ENCODE measurements around the gene SLC30A3. TPM values are rescaled to one million over a fixed set of nuclear protein-coding genes. Genes with fewer than 3 reads are reported as not detected.
A peak's percentile ranks its signal among the peaks of the same experiment; 100 is the strongest.

Gene SLC30A3
- total RNA-seq, 6 experiments from 2014 or later: not detected

DNA sequence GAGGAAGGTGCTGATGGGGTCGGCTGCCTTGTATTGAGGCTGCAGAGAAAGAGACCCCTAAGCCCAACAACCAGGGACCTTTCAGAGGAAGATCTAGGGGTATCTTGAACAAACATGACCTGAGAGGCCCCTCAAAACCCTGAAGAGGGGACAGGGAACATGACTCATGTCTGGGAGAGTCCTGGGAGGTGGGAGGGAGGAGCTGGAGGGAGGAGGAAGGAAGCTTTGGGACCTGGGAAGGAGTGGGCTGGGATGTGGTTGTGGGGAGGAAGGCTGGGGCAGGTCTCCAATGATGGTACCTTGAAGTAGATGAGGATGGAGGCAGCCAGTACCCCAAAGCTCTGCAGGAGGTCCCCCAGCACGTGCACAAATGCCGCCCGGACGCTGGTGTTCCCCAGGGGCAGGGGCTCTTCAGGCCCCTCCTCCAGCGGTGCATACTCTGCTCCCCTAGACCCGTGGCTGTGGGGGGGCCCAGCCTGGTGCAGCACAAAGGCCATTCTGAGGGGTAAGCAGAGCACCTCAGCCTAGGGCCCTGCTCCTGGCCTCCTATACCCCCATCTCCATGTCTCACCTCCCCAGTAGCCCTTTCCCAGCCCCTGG is 5.9 kb downstream of the SLC30A3 start:
- H3K27me3 Mint-ChIP-seq (ENCODE audit: insufficient read depth): peaks cover 51% of the 10 kb centered on the region
- no peak overlapping the region for H3K27ac Mint-ChIP-seq
- peaks cover 20% of the 10 kb centered on the region for H3K4me1 Mint-ChIP-seq (ENCODE audit: low read depth)
- no peaks in the 10 kb centered on the region for H3K9me3 Mint-ChIP-seq
- DNase-seq: no peak
- H3K36me3 Mint-ChIP-seq (ENCODE audit: low read depth): no peaks in the 10 kb centered on the region
- TF ChIP-seq, protein P1, sequence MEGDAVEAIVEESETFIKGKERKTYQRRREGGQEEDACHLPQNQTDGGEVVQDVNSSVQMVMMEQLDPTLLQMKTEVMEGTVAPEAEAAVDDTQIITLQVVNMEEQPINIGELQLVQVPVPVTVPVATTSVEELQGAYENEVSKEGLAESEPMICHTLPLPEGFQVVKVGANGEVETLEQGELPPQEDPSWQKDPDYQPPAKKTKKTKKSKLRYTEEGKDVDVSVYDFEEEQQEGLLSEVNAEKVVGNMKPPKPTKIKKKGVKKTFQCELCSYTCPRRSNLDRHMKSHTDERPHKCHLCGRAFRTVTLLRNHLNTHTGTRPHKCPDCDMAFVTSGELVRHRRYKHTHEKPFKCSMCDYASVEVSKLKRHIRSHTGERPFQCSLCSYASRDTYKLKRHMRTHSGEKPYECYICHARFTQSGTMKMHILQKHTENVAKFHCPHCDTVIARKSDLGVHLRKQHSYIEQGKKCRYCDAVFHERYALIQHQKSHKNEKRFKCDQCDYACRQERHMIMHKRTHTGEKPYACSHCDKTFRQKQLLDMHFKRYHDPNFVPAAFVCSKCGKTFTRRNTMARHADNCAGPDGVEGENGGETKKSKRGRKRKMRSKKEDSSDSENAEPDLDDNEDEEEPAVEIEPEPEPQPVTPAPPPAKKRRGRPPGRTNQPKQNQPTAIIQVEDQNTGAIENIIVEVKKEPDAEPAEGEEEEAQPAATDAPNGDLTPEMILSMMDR (IDR thresholded peaks at IDR 0.05): no peak
- no peak overlapping the region for H3K4me3 Mint-ChIP-seq

DNA sequence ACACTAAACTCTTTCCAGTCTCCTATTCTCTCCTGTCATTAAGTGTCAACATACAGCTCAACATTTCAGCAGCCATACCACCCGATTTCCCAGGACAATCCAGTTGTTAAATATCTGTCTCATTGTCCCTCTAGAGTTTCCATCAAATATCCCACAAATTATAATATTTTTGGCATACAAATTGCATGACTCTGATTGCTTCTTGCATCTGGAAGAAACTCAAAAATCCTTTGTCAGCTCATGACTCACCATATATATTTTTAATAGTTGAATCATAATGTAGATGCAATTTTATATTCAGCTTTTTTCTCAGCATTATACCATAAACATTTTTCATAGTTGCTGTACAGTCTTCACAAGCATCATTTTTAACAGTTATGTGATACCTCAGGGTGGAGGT is 7.2 kb downstream of the SLC30A3 start:
- DNase-seq: peak; percentile 44
- Mint-ChIP-seq H3K9me3 (no peaks in the 10 kb centered on the region), H3K36me3 (ENCODE audit: low read depth) (no peaks in the 10 kb centered on the region), H3K27me3 (ENCODE audit: insufficient read depth) (peaks cover 39% of the 10 kb centered on the region), H3K4me1 (ENCODE audit: low read depth) (peaks cover 20% of the 10 kb centered on the region), H3K27ac (no peak overlapping the region), H3K4me3 (no peak overlapping the region)
- TF ChIP-seq, protein P1 (IDR thresholded peaks at IDR 0.05): no peak

DNA sequence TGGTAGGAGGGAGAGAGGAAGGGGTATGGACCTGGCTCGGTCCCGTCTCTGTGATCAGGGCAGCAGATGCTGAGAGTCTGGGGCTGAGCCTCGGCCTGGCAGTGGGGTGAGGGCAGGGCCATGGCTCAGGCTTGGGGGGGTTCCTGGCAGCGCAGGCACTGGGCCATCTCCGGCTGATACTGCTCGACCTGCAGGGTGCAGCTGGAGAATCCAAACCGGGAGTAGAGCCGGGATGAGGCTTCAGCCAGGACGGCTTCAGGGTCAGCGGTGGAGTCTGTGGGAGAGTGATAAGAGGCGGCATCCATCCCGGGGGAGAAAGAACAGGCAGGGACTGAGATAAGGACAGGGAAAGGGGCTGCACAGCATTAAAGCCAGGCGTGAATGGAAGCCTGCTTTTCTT is 7.7 kb downstream of the SLC30A3 start:
- Mint-ChIP-seq H3K36me3 (ENCODE audit: low read depth) (no peaks in the 10 kb centered on the region), H3K9me3 (no peaks in the 10 kb centered on the region), H3K4me1 (ENCODE audit: low read depth) (peaks cover 20% of the 10 kb centered on the region), H3K27ac (no peak overlapping the region), H3K27me3 (ENCODE audit: insufficient read depth) (peaks cover 34% of the 10 kb centered on the region), H3K4me3 (no peak overlapping the region)
- TF ChIP-seq, protein P1 (IDR thresholded peaks at IDR 0.05): no peak
- no peak for DNase-seq

DNA sequence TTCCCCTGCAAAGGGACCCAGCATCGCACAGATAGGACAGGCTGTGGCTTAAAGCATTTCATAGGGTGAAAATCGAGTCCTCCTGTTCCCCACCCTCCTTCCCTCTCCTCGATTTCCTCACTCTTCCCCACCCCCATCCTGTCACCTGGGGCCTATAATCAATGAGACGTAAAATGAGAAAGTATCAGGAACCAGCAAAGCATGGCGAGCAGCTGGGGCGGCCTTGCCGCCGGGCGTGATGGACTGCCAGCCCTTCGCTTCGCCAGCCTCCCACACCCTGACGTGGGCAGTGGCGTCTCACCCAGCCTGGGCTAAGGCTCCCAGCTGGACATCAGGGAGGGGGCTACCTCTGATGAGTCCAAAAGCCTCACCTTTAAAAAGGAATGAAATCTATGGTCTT is 11.1 kb downstream of the SLC30A3 start:
- Mint-ChIP-seq H3K36me3 (ENCODE audit: low read depth) (no peaks in the 10 kb centered on the region), H3K27ac (no peak overlapping the region), H3K9me3 (no peaks in the 10 kb centered on the region), H3K27me3 (ENCODE audit: insufficient read depth) (peaks cover 14% of the 10 kb centered on the region), H3K4me1 (ENCODE audit: low read depth) (peaks cover 28% of the 10 kb centered on the region), H3K4me3 (no peak overlapping the region)
- TF ChIP-seq, protein P1 (IDR thresholded peaks at IDR 0.05): no peak
- no peak for DNase-seq

DNA sequence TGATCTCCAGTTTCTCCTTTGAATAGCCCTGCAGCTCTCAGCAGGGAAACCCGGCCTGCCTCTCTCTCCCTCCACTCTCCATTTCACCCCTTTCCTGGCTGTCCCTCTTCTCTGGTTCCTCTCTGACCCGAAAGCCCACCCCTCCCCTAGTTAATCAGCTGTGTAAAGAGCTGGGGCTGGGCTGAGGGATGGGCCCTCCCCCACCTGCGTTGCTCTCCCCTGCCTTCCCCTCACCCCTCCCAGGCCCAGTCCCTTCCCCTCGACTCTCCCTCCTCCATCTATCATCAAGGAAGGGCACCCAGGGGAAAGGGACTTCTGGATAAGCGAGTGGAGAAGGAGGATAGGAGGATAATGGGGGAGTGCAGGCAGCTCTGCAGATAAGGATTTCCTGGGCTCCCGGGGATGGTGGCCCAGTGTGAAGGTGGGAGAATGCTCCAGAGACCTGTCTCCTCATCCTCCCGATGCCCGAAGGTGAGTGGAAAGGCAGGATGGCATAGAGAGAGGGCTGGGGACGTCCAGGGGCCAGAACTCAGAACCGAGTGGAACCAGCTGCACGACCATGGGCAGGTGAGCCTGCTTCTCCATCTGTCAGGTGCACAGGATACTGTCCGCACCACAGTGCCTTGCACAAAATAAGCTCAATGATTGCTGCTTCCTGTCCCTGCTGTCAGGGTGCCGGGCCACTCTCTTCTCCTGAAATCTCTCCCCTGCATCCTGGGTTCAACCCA is 12.0 kb downstream of the SLC30A3 start:
- Mint-ChIP-seq H3K27ac (no peak overlapping the region), H3K27me3 (ENCODE audit: insufficient read depth) (peaks cover 10% of the 10 kb centered on the region), H3K36me3 (ENCODE audit: low read depth) (no peaks in the 10 kb centered on the region), H3K4me3 (no peak overlapping the region), H3K4me1 (ENCODE audit: low read depth) (peaks cover 24% of the 10 kb centered on the region), H3K9me3 (no peaks in the 10 kb centered on the region)
- no peak for DNase-seq
- TF ChIP-seq, protein P1 (IDR thresholded peaks at IDR 0.05): no peak

All from HFFc6 (cell line).